ENCODE data around the gene HMX3.

Gene HMX3

GRCh38 chr10:123136806-123137642, 1.3 kb downstream of the HMX3 start:
- no peak overlapping the region for H3K27ac ChIP-seq (ENCODE audit: low read depth, low read length)
- no peak overlapping the region for H3K9ac ChIP-seq (ENCODE audit: low read length)
- peak overlapping the region; percentile 46 for H3K4me3 ChIP-seq (ENCODE audit: low read length)
- peaks cover 7% of the 10 kb centered on the region for H3K4me1 ChIP-seq (ENCODE audit: control insufficient read depth, insufficient read depth, low read length)
- no peaks in the 10 kb centered on the region for H3K36me3 ChIP-seq (ENCODE audit: control insufficient read depth, insufficient read depth, low read length)
- peaks cover 81% of the 10 kb centered on the region for H3K27me3 ChIP-seq (ENCODE audit: control insufficient read depth, insufficient read depth, low read length)

GRCh38 chr10:123139165-123139520, 3.4 kb downstream of the HMX3 start:
- Histone ChIP-seq H3K36me3 (ENCODE audit: control insufficient read depth, insufficient read depth, low read length) (no peaks in the 10 kb centered on the region), H3K4me3 (ENCODE audit: low read length) (no peak overlapping the region), H3K27me3 (ENCODE audit: control insufficient read depth, insufficient read depth, low read length) (peaks cover 77% of the 10 kb centered on the region), H3K27ac (ENCODE audit: low read depth, low read length) (no peak overlapping the region), H3K9ac (ENCODE audit: low read length) (no peak overlapping the region), H3K4me1 (ENCODE audit: control insufficient read depth, insufficient read depth, low read length) (no peaks in the 10 kb centered on the region)

- Histone ChIP-seq H3K27me3 (ENCODE audit: control insufficient read depth, insufficient read depth, low read length) (peaks cover 73% of the 10 kb centered on the region), H3K36me3 (ENCODE audit: control insufficient read depth, insufficient read depth, low read length) (no peaks in the 10 kb centered on the region), H3K4me1 (ENCODE audit: control insufficient read depth, insufficient read depth, low read length) (no peaks in the 10 kb centered on the region), H3K9ac (ENCODE audit: low read length) (no peak overlapping the region), H3K4me3 (ENCODE audit: low read length) (peak overlapping the region; percentile 12), H3K27ac (ENCODE audit: low read depth, low read length) (no peak overlapping the region)
Measured at GRCh38 chr10:123139521-123140163, 3.9 kb downstream of the HMX3 start.

GRCh38 chr10:123140164-123140982, 4.6 kb downstream of the HMX3 start:
- Histone ChIP-seq H3K4me3 (ENCODE audit: low read length) (no peak overlapping the region), H3K36me3 (ENCODE audit: control insufficient read depth, insufficient read depth, low read length) (no peaks in the 10 kb centered on the region), H3K27me3 (ENCODE audit: control insufficient read depth, insufficient read depth, low read length) (peaks cover 69% of the 10 kb centered on the region), H3K4me1 (ENCODE audit: control insufficient read depth, insufficient read depth, low read length) (no peaks in the 10 kb centered on the region), H3K9ac (ENCODE audit: low read length) (no peak overlapping the region), H3K27ac (ENCODE audit: low read depth, low read length) (no peak overlapping the region)

- Histone ChIP-seq H3K4me1 (ENCODE audit: control insufficient read depth, insufficient read depth, low read length) (no peaks in the 10 kb centered on the region), H3K27me3 (ENCODE audit: control insufficient read depth, insufficient read depth, low read length) (peaks cover 71% of the 10 kb centered on the region), H3K36me3 (ENCODE audit: control insufficient read depth, insufficient read depth, low read length) (no peaks in the 10 kb centered on the region), H3K9ac (ENCODE audit: low read length) (no peak overlapping the region), H3K27ac (ENCODE audit: low read depth, low read length) (no peak overlapping the region), H3K4me3 (ENCODE audit: low read length) (no peak overlapping the region)
Measured at GRCh38 chr10:123140983-123141390, 5.2 kb downstream of the HMX3 start.

GRCh38 chr10:123141791-123142700, 6.3 kb downstream of the HMX3 start:
- no peaks in the 10 kb centered on the region for H3K4me1 ChIP-seq (ENCODE audit: control insufficient read depth, insufficient read depth, low read length)
- H3K27ac ChIP-seq (ENCODE audit: low read depth, low read length) = no peak overlapping the region

GRCh38 chr10:123142701-123143161, 7.0 kb downstream of the HMX3 start:
- Histone ChIP-seq H3K9ac (ENCODE audit: low read length) (no peak overlapping the region), H3K27ac (ENCODE audit: low read depth, low read length) (no peak overlapping the region), H3K27me3 (ENCODE audit: control insufficient read depth, insufficient read depth, low read length) (peaks cover 73% of the 10 kb centered on the region), H3K36me3 (ENCODE audit: control insufficient read depth, insufficient read depth, low read length) (no peaks in the 10 kb centered on the region), H3K4me3 (ENCODE audit: low read length) (no peak overlapping the region), H3K4me1 (ENCODE audit: control insufficient read depth, insufficient read depth, low read length) (no peaks in the 10 kb centered on the region)

More at GRCh38 chr10:123141791-123142700, 6.3 kb downstream of the HMX3 start:
- H3K27me3 ChIP-seq (ENCODE audit: control insufficient read depth, insufficient read depth, low read length) = peaks cover 73% of the 10 kb centered on the region
- no peaks in the 10 kb centered on the region for H3K36me3 ChIP-seq (ENCODE audit: control insufficient read depth, insufficient read depth, low read length)
- H3K4me3 ChIP-seq (ENCODE audit: low read length) = no peak overlapping the region
- no peak overlapping the region for H3K9ac ChIP-seq (ENCODE audit: low read length)

GRCh38 chr10:123143162-123143824, 7.5 kb downstream of the HMX3 start:
- H3K36me3 ChIP-seq (ENCODE audit: control insufficient read depth, insufficient read depth, low read length) = no peaks in the 10 kb centered on the region
- H3K9ac ChIP-seq (ENCODE audit: low read length) = no peak overlapping the region
- H3K4me3 ChIP-seq (ENCODE audit: low read length) = no peak overlapping the region
- H3K4me1 ChIP-seq (ENCODE audit: control insufficient read depth, insufficient read depth, low read length) = no peaks in the 10 kb centered on the region
- peaks cover 73% of the 10 kb centered on the region for H3K27me3 ChIP-seq (ENCODE audit: control insufficient read depth, insufficient read depth, low read length)
- H3K27ac ChIP-seq (ENCODE audit: low read depth, low read length) = no peak overlapping the region

GRCh38 chr10:123143825-123144168, 8.0 kb downstream of the HMX3 start:
- Histone ChIP-seq H3K4me3 (ENCODE audit: low read length) (no peak overlapping the region), H3K9ac (ENCODE audit: low read length) (no peak overlapping the region), H3K36me3 (ENCODE audit: control insufficient read depth, insufficient read depth, low read length) (no peaks in the 10 kb centered on the region), H3K27ac (ENCODE audit: low read depth, low read length) (no peak overlapping the region), H3K27me3 (ENCODE audit: control insufficient read depth, insufficient read depth, low read length) (peaks cover 74% of the 10 kb centered on the region), H3K4me1 (ENCODE audit: control insufficient read depth, insufficient read depth, low read length) (no peaks in the 10 kb centered on the region)

GRCh38 chr10:123144697-123145541, 9.1 kb downstream of the HMX3 start:
- Histone ChIP-seq H3K27ac (ENCODE audit: low read depth, low read length) (no peak overlapping the region), H3K4me1 (ENCODE audit: control insufficient read depth, insufficient read depth, low read length) (no peaks in the 10 kb centered on the region), H3K4me3 (ENCODE audit: low read length) (no peak overlapping the region), H3K36me3 (ENCODE audit: control insufficient read depth, insufficient read depth, low read length) (no peaks in the 10 kb centered on the region), H3K9ac (ENCODE audit: low read length) (no peak overlapping the region), H3K27me3 (ENCODE audit: control insufficient read depth, insufficient read depth, low read length) (peaks cover 72% of the 10 kb centered on the region)
